ENCODE results near the gene CTDSPL2.
"Not testable (repeated sequence)": the region's sequence is repeated elsewhere in the genome, so short reads cannot be mapped to it uniquely, and the experiment has no call there.

Gene CTDSPL2

GRCh38 chr15:44482090-44482489 lies 54.7 kb downstream of the CTDSPL2 start:
- DNase-seq, result no peak

- no peak for DNase-seq
Observed at GRCh38 chr15:44485880-44486279, 58.5 kb downstream of the CTDSPL2 start.

GRCh38 chr15:44489464-44489863 lies 62.0 kb downstream of the CTDSPL2 start:
- DNase-seq, result peak in 1 of 51 donors; percentile 7

- no peak for DNase-seq
Observed at GRCh38 chr15:44490622-44491021, 63.2 kb downstream of the CTDSPL2 start.

GRCh38 chr15:44492040-44492439 lies 64.6 kb downstream of the CTDSPL2 start:
- DNase-seq, result no peak

- DNase-seq, result no peak
Observed at GRCh38 chr15:44492672-44493071, 65.2 kb downstream of the CTDSPL2 start.

GRCh38 chr15:44495562-44495961 lies 68.1 kb downstream of the CTDSPL2 start:
- no peak for DNase-seq

- no peak for DNase-seq
Observed at GRCh38 chr15:44500555-44500954, 73.1 kb downstream of the CTDSPL2 start.

- DNase-seq, result peak in 1 of 51 donors; percentile 4
Observed at GRCh38 chr15:44501768-44502366, 74.4 kb downstream of the CTDSPL2 start.

GRCh38 chr15:44516436-44516835 lies 89.0 kb downstream of the CTDSPL2 start:
- no peak for DNase-seq

GRCh38 chr15:44519537-44519936 lies 92.1 kb downstream of the CTDSPL2 start:
- no peak for DNase-seq

GRCh38 chr15:44525018-44525417 lies 97.6 kb downstream of the CTDSPL2 start:
- no peak for DNase-seq

- DNase-seq, result peak in 1 of 51 donors; percentile 6
Observed at GRCh38 chr15:44527241-44527640, 99.8 kb downstream of the CTDSPL2 start.

- no peak for DNase-seq
Observed at GRCh38 chr15:44529864-44530604, 102.6 kb downstream of the CTDSPL2 start.

GRCh38 chr15:44530653-44531052 lies 103.2 kb downstream of the CTDSPL2 start:
- DNase-seq, result no peak

GRCh38 chr15:44532275-44532674 lies 104.8 kb downstream of the CTDSPL2 start:
- not testable (repeated sequence) for DNase-seq

- no peak for DNase-seq
Observed at GRCh38 chr15:44532689-44533088, 105.3 kb downstream of the CTDSPL2 start.

- no peak for DNase-seq
Observed at GRCh38 chr15:44535092-44535491, 107.7 kb downstream of the CTDSPL2 start.

- DNase-seq, result peak in 11 of 51 donors; percentile 8 to 67 (median 31)
Observed at GRCh38 chr15:44535523-44536301, 108.3 kb downstream of the CTDSPL2 start.

GRCh38 chr15:44536302-44536961 lies 109.0 kb downstream of the CTDSPL2 start:
- peak in 48 of 51 donors; percentile 37 to 95 (median 90) for DNase-seq

- DNase-seq, result peak in 44 of 51 donors; percentile 46 to 95 (median 92)
Observed at GRCh38 chr15:44536962-44537734, 109.7 kb downstream of the CTDSPL2 start, which contains the start of gene EIF3J. EIF3J (plus strand) TSS chr15:44537147; CDS start chr15:44537195, 48 bp downstream.
